GM18519 (cell line): ENCODE results near the gene ULBP2.
A peak's percentile ranks its signal among the peaks of the same experiment; 100 is the strongest.

ENCODE experiments used
- ATAC-seq: cut with Tn5 transposase; IDR thresholded peaks from one replicate; pipeline ENCODE4 v1.9.1; 2021; ENCODE audit warnings: mild to moderate bottlenecking, moderate library complexity; ENCODE audit not compliant: unreplicated experiment, low FRiP score

ULBP2 gene, protein sequence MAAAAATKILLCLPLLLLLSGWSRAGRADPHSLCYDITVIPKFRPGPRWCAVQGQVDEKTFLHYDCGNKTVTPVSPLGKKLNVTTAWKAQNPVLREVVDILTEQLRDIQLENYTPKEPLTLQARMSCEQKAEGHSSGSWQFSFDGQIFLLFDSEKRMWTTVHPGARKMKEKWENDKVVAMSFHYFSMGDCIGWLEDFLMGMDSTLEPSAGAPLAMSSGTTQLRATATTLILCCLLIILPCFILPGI

GRCh38 chr6:149941583-149942460 lies at the start of gene ULBP2:
ULBP2 (plus strand) TSS chr6:149942014; CDS start chr6:149942073, 59 bp downstream.
- ATAC-seq = peak; percentile 45

GRCh38 chr6:149895048-149895590 lies 46.7 kb upstream of the ULBP2 start:
- ATAC-seq = no peak

GRCh38 chr6:149895833-149896271 lies 46.0 kb upstream of the ULBP2 start:
- ATAC-seq = no peak

DNA sequence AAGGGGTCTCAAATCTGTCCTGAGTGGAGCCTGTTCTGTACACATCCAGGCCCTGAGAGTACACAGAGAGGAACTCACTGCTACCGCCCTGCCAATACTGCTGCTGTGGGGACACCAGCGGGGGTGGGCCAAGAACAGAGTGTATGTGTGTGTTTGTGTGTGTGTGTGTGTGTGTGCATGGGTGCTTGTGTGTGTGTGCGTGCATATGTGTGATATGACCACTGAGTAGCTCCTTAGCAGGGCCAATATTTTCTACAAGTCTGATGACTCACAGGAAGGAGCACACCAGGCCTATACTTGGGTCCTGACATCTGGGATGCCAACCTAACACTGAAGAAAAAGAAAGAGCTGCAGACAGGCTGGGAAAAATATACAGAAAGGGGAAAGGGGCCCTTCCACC lies 45.3 kb upstream of the ULBP2 start:
- no peak for ATAC-seq

- no peak for ATAC-seq
These were observed 44.7 kb upstream of the ULBP2 start for GRCh38 chr6:149897015-149897697.

DNA sequence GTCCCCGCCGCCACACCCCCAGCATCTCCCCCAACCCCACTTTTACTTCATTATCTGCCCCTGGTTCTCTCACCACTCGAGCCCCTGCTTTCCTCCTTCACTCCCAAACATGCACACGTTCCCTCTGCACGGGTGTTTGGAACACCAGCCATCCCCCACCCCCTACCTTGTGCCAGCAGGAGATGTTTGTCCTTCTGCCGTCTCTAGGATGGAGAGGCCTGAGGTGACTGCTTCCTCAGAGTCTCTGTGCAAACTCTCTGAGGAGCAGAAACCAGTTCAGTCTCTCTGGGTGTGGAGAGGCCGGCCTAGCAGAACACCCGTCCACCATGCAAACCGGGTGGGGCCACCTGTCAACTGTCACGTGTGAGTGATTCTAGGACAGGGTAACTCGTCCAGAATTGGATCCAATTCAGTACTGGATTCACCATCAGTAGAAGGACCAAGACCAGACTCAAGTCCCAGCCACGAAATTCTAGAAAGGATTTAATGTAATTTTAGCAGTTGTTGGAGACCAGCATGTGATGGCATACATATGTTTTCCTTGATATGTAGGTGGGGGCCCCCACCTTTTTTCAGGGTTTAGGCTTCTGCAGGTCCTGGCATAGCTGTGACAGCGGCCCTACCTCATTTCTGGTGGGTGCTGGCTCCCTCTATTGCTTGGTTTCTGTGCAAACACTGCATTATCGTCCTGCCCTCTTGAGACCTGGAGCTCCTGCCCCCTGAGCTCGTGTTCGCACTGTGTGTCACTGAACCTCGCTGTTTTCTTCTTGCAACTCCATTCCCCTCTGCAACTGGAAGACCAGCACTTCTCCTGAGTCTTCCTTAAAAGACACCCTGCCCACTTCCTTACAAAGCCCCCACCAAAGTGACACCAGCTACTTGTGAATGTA lies 43.7 kb upstream of the ULBP2 start, which contains the start of gene RAET1E:
RAET1E (minus strand) TSS at position 259 of the 890 bp plus-strand sequence. CDS start 7,212 bp downstream, outside the sequence.
- ATAC-seq = no peak

DNA sequence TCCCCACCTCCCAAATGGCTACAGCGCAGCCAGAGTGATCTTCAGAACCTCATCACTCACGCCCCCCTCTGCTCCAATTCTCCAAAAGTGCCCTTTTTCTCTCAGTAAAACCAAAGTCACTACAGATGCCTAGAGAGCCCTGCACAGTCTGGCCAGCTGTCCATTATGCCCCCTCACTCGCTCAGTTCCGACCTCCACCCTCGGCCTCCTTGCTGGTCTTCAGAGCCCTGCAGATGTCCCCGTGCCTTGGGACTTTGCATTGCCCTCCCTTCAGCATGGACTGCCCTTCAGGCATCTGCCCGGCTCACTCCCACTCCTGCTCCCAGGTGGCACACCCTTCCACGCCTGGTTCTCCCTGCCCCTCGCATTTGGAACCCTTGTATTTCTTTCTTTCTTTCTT lies 42.8 kb upstream of the ULBP2 start:
- ATAC-seq = no peak

DNA sequence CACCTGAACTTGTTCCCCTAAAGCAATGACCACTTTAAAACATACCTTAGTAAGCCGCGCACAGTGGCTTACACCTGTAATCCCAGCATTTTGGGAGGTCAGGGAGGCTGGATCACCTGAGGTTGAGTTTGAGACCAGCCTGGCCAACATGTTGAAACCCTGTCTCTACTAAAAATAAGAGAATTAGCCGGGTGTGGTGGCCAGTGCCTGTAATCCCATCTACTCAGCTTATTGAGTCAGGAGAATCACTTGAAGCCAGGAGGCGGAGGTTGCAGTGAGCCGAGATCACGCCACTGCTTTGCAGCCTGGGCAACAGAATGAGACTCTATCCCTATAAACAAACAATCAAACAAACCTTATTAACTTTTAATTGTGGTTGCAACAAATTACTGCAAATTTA lies 42.3 kb upstream of the ULBP2 start:
- no peak for ATAC-seq

DNA sequence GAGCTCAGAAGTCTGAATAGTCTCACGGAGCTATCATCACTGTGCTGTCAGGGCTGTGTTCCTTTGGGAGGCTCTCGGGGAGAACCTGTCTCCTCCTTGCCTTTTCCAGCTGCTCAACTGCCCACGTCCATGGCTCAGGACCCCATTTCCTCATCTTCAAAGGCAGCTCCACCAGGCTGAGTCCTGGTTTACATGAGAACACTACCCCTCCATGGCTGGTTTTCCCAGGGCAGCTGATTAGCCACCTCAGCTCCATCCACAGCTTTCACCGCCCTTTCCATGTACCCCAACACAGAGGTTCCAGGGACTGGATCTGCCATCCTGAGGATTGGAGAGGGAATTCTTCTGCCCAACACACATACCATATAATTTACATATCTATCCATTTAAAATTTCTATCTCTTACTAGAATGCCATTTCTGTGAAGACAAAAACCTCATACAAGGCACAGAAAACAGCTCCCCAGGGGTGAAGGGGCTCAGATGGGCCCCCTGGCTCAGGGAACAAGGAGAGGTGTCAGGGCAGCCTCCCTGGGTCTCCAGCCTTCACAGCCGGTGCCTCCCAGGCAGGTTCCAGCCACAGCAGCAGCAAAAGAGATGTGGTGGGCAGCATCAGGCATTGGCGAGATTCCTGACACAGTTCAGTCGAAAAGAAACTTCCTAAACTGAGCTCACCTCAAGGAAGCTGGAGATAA lies 41.7 kb upstream of the ULBP2 start:
- no peak for ATAC-seq

DNA sequence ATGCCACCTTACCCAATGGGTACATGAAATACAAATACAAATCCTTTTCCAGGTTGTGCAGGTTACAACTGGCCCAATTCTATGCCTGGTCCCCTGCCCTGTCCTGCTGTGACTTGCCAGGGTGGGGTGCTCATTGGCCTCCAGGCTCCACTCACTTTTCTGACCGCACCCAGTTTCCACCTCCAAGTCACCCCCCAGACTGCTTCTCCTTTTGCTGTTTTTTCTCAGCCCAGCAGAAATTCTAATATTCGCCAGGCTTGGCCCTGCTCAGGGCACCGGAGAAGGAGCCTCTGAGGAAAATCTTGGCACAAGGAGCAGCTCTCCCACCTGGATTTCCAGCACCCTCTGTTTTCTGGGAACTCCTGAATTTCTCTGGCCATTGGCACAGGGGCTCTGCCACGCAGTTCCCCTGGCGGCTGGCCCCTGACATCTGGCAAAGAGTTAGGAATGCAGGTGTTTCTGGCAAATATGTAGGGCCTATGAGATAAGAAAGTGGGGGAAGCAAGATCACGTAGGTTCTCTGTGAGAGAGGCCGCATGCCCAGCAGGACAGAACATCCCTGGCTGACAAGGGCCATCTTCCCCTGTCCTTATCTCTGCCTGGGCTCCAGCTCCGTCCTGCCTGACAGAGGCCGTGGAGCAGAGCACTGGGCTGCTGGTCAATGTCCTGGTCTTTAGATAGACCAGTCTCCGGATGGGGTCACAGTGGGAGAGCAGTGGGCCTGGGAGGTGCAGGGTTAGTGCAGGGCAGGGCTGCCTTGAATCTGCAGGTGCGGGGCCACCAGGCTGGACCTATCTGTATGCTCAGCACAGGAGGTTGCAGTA lies 41.0 kb upstream of the ULBP2 start:
- ATAC-seq = no peak

- no peak for ATAC-seq
These were observed 40.2 kb upstream of the ULBP2 start for GRCh38 chr6:149901444-149902140.

GRCh38 chr6:149903938-149904611 lies 37.7 kb upstream of the ULBP2 start:
- ATAC-seq = no peak

GRCh38 chr6:149904661-149905370 lies 37.0 kb upstream of the ULBP2 start:
- ATAC-seq = no peak

- no peak for ATAC-seq
These were observed 36.4 kb upstream of the ULBP2 start for GRCh38 chr6:149905371-149905910.

- no peak for ATAC-seq
These were observed 35.9 kb upstream of the ULBP2 start for GRCh38 chr6:149905911-149906371.

DNA sequence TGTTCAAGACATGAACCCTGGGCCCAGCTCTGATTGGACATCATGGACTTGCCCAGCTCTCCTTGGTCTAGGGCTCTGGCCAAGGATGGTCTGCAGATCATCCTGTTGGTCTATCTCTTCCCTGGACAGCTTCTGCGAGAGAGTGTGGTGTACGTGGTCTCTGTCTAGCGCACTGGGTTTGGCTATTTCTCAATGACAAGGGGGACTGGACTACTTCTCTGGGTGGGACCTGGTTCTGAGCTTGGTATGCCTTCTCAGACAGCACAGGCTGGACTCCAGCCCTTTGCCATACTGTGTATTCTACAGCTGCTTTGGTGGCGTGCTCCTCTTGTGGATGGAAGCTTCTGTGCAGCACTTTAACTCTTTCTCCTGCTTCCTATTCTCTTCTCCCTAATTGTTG lies 35.4 kb upstream of the ULBP2 start:
- no peak for ATAC-seq
